GM10847 (cell line): ENCODE measurements around the gene SPAST.

Experiments
- POLR2A ChIP-seq: IDR thresholded peaks from 2 replicates; pipeline ENCODE4 v1.6.1; 2011; ENCODE audit not compliant: insufficient read length; ENCODE audit errors: extremely low read depth

The SPAST gene

DNA sequence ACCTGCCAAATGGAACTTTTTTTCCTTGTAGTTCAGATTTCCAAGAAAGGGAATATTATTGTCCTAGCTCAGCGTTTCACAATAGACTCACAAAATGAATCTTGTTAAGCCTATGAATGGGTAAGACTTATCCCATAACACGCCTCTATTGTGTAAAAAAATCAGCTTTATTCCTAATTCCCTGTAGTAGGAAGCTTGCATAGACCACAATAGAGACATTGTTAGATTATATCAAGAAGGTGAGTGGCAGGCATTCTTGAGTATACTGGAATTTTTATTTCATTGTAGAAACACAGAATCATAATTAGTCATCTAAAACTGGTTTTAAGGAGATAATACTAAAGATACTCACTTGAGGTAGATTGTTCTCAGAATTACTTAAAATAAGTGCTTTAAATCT is 55.8 kb downstream of the SPAST start:
- no peak for TF ChIP-seq POLR2A

DNA sequence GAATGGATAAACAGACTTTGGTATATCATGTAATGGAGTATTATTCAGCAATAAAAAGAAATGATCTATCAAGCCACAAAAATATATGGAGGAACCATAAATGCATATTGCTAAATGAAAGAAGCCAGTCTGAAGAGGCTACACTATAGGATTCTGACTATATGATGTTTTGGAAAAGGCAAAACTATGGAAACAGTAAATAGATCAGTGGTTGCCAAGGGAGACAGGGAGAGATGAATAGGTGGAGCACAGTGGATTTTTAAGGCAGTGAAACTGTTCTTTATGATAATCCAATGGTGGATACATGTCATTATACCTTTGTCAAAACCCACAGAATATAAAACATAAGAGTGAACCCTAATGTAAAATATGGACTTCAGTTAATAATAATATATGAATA is 61.3 kb downstream of the SPAST start:
- no peak for TF ChIP-seq POLR2A

DNA sequence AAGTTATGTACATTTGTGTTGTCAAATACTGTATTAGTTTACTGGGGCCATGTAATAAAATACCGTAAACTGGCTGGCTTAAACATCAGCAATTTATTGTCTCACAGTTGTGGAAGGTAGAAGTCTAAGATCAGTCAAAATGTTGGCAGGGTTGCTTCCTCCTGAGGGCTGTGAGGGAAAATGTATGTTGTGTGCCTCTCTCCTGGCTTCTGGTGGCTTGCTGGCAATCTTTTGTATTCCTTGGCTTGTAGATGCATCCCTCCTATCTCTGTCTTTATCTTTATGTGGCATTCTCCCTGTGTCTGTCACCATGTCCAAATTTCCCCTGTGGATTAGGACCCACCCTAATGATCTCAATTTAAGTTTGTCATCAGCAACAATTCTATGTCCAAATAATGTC is 65.3 kb downstream of the SPAST start:
- no peak for TF ChIP-seq POLR2A

GRCh38 chr2:32129086-32129485 is 65.7 kb downstream of the SPAST start:
- TF ChIP-seq POLR2A: no peak

GRCh38 chr2:32135409-32135808 is 72.1 kb downstream of the SPAST start:
- no peak for TF ChIP-seq POLR2A

DNA sequence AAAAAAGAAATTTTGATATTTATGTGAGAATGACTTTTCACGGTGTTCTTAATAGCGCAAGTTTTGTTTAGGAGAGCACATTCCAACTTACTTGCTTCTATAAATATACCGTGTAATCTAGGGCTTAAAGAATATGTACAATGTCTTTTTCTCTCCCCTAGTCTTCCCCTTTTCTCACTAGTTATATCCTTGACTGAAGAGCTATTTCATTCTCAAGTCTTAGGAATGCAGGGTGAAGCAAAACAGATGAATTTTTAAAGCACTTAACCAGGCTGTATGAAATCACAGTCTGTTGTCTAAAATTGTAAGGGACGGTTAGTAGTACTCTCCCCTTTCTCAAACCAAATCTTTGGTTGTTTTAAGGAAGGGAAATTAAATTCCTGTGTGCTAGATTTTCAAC is 72.7 kb downstream of the SPAST start:
- no peak for TF ChIP-seq POLR2A

DNA sequence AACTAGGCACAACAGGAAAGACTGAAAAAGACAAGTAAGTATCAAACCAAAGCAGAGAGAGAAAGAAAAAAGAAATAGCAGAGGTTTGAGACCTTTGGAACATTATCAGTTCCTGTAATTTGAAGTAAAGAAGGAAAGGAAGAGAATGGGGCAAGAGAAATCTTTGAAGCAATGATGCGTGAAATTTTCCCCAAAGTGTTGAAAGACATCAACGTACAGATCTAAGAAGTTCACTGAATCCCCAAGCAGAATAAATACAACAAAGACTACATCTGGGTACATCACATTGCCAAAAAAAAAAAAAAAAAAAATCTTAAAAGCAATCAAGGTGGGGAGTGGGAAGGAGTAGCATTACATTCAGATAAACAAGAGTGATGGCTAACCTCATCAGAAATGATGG is 96.3 kb downstream of the SPAST start:
- TF ChIP-seq POLR2A: no peak

GRCh38 chr2:32161296-32161695 is 97.9 kb downstream of the SPAST start:
- no peak for TF ChIP-seq POLR2A

DNA sequence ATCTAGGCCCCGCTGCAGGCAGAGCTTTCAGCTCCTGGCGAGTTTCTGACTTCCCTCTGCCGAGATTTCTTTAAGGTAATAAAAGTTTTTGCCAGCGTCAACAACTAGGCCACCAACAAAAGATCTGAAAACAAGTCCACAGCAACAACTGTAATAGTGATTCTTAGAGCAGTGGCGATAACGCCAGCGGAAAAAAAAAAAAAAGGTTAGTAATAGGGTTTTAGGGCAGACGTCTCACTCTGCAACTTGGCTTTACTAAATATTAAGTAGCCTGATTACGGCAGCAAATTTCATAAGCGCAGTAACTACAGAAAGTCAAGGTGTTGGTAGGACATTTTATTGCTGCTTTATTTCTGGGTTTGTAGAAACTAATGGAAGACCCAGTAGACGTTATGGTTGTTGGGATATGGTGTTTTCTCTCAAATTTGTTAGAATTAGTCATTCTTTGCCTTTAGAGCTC is 102.8 kb downstream of the SPAST start:
- TF ChIP-seq POLR2A: no peak

GRCh38 chr2:32168513-32168912 is 105.2 kb downstream of the SPAST start:
- TF ChIP-seq POLR2A: no peak

DNA sequence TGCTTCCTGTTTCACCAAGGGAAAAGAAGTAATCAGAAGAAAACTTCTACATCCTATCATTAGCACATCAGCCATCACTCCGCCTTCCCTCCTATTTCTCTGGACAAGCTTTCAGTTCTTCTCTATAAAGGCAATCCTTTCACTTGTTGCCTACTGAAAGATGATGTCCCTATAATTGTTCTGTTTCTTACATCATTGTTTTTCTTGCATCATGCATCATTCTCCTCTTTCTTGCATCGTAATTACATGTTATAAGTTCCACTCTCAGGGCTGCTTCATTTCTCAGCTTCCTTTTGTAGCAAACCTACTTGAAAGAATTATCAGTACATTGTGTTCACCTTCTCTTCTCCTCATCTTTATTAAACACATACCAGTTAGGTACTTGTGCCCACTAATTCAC is 109.5 kb downstream of the SPAST start:
- TF ChIP-seq POLR2A: no peak

DNA sequence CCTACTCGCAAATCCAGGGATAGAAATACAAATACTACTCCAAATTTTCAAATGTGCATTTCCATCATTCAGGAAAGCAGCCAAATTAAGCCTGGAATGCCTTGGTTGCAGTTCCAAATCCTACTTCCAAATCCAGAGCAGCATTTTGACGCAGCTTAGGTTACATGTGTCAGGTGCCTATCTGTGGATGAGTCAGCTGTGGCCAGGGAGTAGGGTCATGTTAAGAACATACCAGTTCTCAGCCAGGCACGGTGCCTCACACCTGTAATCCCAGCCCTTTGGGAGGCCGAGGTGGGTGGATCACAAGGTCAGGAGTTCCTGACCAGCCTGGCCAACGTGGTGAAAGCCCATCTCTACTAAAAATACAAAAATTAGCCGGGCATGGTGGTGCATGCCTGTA is 119.3 kb downstream of the SPAST start:
- no peak for TF ChIP-seq POLR2A

DNA sequence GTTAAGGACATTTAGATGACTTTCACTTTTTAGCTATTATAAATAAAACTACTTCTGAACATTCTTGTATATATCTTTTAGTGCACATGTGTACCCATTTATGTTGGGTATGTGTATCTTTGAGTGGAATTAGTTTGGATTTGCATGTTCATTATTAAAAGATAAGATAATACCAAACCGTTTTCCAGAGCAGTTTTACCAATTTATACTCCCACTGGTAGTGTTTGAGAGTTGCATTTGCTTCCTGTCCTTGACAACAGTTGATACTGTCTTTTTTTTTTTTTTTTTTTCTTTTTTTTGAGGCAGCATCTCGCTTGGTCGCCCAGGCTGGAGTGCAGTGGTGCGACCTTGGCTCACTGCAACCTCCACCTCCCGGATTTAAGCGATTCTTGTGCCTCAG is 125.7 kb downstream of the SPAST start:
- no peak for TF ChIP-seq POLR2A

DNA sequence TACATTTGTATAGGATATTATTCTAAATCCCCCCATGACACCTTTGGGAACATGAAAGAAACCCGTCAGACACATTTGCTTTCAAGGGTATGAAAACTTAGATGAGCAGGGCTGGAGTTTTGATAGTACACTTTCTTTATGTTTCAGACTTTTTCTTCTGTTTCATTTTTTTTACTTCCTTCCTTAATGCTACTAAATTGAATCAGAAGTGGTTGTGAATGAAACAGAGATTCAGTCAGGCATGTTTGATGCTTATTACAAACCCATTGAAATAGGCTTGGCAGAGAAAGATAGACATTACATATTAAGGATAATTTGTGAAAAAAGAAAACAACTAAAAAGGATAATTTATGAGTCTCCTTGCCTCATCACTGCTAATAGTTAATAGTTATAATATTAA is 129.1 kb downstream of the SPAST start:
- TF ChIP-seq POLR2A: no peak

GRCh38 chr2:32200814-32201213 is 137.5 kb downstream of the SPAST start:
- no peak for TF ChIP-seq POLR2A
